HFF-Myc (cell line): Measurements from ENCODE around the gene ENOX1.

Experiments used
- DNase-seq: peaks from one replicate; pipeline ENCODE4 v3.0.0-alpha.2; 2011; ENCODE audit warnings: low read depth; ENCODE audit errors: extremely low read depth
- H3K4me3 ChIP-seq: replicated peaks from 2 replicates; pipeline ENCODE4 v1.5.1; 2011; ENCODE audit warnings: low read depth, mild to moderate bottlenecking, control low read depth, low read length
- TF ChIP-seq, protein P1 (sequence below): IDR thresholded peaks from 2 replicates; pipeline ENCODE4 v1.5.1; 2012; ENCODE audit warnings: mild to moderate bottlenecking, low read depth, low read length, control low read depth; ENCODE audit errors: missing control alignments

Gene ENOX1

DNA sequence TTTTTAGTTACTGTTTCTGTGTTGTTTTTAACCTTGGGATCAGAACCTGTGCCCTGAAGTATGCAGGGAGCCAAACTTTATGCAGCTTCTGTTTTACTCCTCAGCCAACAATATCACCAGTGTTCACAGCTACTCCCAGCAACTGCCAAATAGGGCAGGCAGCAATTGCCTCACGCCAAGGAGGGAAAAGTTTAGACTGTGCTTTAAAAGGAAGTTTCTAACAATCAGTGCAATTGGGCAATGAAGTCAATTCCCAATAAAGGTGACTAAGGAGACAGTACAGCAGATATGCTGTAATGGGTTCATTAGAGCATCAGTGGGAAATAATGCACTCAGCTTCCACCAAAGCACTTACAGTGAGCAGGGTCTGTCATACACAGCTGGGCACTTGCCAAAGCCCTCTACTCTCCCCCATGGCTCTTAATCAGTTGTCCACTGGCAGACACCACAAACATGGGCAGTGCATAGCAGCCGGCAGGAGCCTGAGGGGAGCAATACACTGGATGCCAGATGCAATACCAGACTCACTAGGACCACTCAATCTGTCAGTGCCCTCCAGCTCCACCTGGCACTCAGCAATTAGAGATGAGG lies 19.3 kb downstream of the ENOX1 start:
- TF ChIP-seq, protein P1, sequence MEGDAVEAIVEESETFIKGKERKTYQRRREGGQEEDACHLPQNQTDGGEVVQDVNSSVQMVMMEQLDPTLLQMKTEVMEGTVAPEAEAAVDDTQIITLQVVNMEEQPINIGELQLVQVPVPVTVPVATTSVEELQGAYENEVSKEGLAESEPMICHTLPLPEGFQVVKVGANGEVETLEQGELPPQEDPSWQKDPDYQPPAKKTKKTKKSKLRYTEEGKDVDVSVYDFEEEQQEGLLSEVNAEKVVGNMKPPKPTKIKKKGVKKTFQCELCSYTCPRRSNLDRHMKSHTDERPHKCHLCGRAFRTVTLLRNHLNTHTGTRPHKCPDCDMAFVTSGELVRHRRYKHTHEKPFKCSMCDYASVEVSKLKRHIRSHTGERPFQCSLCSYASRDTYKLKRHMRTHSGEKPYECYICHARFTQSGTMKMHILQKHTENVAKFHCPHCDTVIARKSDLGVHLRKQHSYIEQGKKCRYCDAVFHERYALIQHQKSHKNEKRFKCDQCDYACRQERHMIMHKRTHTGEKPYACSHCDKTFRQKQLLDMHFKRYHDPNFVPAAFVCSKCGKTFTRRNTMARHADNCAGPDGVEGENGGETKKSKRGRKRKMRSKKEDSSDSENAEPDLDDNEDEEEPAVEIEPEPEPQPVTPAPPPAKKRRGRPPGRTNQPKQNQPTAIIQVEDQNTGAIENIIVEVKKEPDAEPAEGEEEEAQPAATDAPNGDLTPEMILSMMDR: no peak
- no peak for DNase-seq
- no peak overlapping the region for H3K4me3 ChIP-seq

DNA sequence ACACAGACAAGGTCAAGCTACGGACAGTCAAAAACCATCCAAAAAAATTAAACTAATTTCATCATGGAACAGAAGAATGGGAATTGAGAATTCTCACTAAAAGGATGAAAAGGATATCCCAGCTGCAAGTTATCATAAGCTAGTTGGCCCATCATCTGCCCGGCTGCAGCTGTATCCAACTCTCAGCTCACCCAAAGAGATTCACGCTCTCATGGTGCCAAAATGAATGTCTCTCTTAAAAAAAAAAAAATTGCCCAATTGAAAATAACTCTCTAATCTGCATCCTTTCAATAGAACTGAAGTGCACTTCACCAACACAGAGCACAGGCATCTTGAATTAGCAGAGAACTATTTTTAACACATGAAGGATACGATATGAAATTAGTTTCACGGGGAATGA lies 20.0 kb downstream of the ENOX1 start:
- TF ChIP-seq, protein P1: no peak
- H3K4me3 ChIP-seq: no peak overlapping the region
- no peak for DNase-seq

DNA sequence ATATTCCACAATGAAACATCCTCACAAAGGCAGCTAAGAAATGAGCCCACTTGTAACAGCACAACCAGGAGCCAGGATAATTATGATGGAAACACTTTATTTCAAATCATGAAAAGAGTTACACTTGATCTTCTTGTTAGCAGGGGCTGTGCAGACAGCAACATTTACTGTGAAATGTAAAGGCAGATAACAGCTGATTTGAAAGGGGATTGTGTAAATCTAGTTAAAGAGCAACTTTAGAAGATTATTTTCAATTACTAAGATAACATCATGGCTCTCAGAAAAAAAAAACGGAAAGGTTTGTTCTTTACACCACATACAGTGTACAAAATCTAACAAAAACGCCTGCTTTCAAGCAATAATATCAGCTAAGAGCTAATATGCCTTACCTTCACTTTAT lies 22.4 kb downstream of the ENOX1 start:
- TF ChIP-seq, protein P1: no peak
- H3K4me3 ChIP-seq: no peak overlapping the region
- DNase-seq: no peak

DNA sequence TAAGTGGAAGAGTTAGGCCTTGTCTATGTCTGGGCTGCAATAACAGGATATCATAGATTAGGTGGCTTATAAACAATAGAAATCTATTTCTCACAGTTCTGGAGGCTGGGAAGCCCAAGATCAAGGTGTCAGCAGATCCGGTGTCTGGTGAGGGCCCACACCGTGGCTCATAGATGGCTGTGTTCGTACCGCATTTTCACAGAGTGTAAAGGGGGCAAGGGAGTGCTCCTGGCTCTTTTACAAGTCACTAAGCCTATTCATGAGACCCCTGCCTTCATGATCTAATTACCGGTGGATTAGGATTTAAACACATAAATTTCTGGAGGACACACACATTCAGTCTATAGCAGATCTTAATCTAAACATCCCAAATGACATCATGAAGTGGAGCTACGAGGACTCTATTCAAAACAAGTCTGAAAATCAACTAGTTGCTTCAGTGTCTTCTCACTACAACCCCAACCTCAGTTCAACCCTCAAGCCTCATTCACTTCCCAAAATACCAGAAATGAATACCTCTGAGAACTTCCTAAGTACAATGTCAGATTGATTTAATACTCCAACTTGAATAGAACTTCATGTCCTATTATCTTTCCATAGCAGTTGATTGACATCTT lies 23.5 kb downstream of the ENOX1 start:
- H3K4me3 ChIP-seq: no peak overlapping the region
- DNase-seq: no peak
- TF ChIP-seq, protein P1: no peak

DNA sequence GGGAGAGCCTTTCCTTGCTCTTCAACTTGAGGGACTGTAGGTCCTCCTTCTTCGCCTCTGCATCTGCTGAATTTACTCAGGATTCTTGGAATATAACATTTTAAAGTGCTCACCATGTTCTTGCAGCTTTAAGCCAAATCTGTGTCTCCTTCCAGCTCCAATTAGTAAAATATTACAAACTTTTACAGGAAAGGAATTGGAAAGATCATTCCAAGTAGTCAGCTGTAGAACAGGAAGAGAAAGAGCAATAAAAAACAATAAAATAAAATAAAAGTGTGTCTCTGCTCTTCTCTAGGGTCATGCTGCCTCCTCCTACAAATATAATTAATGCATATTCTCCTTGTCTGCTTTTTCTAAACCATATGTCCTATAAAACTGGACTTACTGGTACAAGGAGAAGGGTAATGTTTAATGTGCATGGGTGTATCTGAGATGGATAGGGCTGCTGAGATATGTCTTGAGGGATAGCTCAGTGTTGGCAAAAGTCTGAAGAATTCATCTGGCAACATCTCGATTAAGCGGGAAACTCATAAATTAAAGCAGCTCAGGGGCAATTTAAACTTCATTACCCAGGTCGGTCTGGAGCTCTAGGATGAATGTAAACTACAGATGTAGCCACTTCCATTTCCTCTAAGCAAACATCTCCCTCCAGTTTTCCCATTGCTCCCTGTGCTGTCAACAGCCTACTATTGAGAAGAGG lies 25.0 kb downstream of the ENOX1 start:
- TF ChIP-seq, protein P1: no peak
- DNase-seq: no peak
- no peak overlapping the region for H3K4me3 ChIP-seq

DNA sequence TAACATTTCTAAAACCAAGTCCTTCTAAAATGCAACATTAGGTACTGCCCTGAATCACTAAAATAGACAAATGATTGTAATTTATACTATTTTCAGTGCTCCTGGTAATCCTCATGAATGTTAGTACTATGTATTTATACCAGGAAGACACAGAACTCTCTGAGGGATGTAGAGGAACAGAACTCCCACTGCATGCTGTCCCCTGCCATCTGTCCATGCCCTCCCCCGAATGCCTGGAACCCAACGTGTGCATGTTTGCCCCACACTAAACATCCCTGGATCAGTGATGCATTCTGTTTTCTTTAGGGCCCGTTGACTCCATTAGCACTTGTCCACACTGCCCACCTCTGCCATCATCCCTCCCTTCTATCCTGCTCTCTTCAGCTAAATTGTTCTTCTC lies 26.5 kb downstream of the ENOX1 start:
- H3K4me3 ChIP-seq: no peak overlapping the region
- DNase-seq: no peak
- TF ChIP-seq, protein P1: no peak
